GM23338 (cell line): ENCODE measurements around the gene CAPN10. TPM values are rescaled to one million over a fixed set of nuclear protein-coding genes. Genes with fewer than 3 reads are reported as not detected.

Experiments used
- polyA plus RNA-seq: library from polyadenylated mRNA; unstranded; fragments of >200 nt; fragmentation: Nextera tagmentation; extraction: Ambion mirVana; gene quantifications from 2 replicates; pipeline ENCODE4 v1.2.1, GENCODE V29; 2016
- total RNA-seq: library from RNA; depleted of rRNA; stranded (reverse); fragments of >200 nt; shearing (Covaris generic); gene quantifications from 2 replicates; pipeline ENCODE4 v1.2.3, GENCODE V29; 2014; rRNA removed

The CAPN10 gene
- total and polyA plus RNA-seq, 2 experiments from 2014 or later, result 30.2 to 59.8 TPM

Other genes with a start within 250 kb of the CAPN10 start
- gene GPC1, start 151.1 kb upstream of the CAPN10 start, total RNA-seq, result 46.2 and 56.9 TPM in 2 replicates
- gene GPC1, start 151.1 kb upstream of the CAPN10 start, polyA plus RNA-seq, result 9.0 and 10.8 TPM in 2 replicates
- gene ANKMY1, start 28.7 kb upstream of the CAPN10 start, total RNA-seq, result 8.9 and 9.0 TPM in 2 replicates
- gene ANKMY1, start 28.7 kb upstream of the CAPN10 start, polyA plus RNA-seq, result 2.3 TPM in 2 replicates
- 1.0 and 2.7 TPM in 2 replicates for gene DUSP28, start 26.4 kb upstream of the CAPN10 start, total RNA-seq
- gene DUSP28, start 26.4 kb upstream of the CAPN10 start, polyA plus RNA-seq, result 4.3 and 4.8 TPM in 2 replicates
- 21.0 and 28.4 TPM in 2 replicates for gene RNPEPL1, start 18.2 kb upstream of the CAPN10 start, total RNA-seq
- gene RNPEPL1, start 18.2 kb upstream of the CAPN10 start, polyA plus RNA-seq, result 5.5 and 6.0 TPM in 2 replicates
- 0.39 TPM in 1 of 2 replicates, not detected in the other for gene GPR35, start 38.7 kb downstream of the CAPN10 start, total RNA-seq
- 0.21 TPM in 1 of 2 replicates, not detected in the other for gene GPR35, start 38.7 kb downstream of the CAPN10 start, polyA plus RNA-seq
- gene AQP12B, start 96.2 kb downstream of the CAPN10 start, total RNA-seq, result not detected in 2 replicates
- not detected in 2 replicates for gene AQP12B, start 96.2 kb downstream of the CAPN10 start, polyA plus RNA-seq
- not detected in 2 replicates for gene AQP12A, start 105.1 kb downstream of the CAPN10 start, total RNA-seq
- gene AQP12A, start 105.1 kb downstream of the CAPN10 start, polyA plus RNA-seq, result not detected in 2 replicates
- gene KIF1A, start 233.5 kb downstream of the CAPN10 start, total RNA-seq, result 183 and 214 TPM in 2 replicates
- gene KIF1A, start 233.5 kb downstream of the CAPN10 start, polyA plus RNA-seq, result 158 and 169 TPM in 2 replicates